HL-60 (cell line): ENCODE results near the gene UBE2E3.

Experiments used
- DNase-seq, 2 experiments: peaks; one replicate each; pipeline ENCODE4 v3.0.0-alpha.2; 2010 to 2020; ENCODE audit warnings: low read depth in 1 of 2, low spot score in 1 of 2
- H3K27ac ChIP-seq: fragments of 250-450 bp; sonication (Bioruptor Pico); replicated peaks from 2 replicates; pipeline ENCODE4 v1.5.1; 2020; ENCODE audit warnings: mild to moderate bottlenecking, moderate library complexity
- H3K27me3 ChIP-seq: fragments of 250-450 bp; sonication (Bioruptor Pico); 2 replicates; pipeline ENCODE4 v1.5.1; 2021; ENCODE audit warnings: mild to moderate bottlenecking, moderate library complexity; ENCODE audit not compliant: insufficient read depth, poor library complexity, severe bottlenecking
- H3K4me3 ChIP-seq: replicated peaks from 2 replicates; pipeline ENCODE4 v1.5.1; 2011; ENCODE audit warnings: mild to moderate bottlenecking, control low read depth, low read length; ENCODE audit not compliant: insufficient read depth
- GABPA ChIP-seq: IDR thresholded peaks from 2 replicates; pipeline ENCODE4 v1.6.1; 2012; ENCODE audit warnings: low read depth
- POLR2AphosphoS5 ChIP-seq: IDR thresholded peaks from 2 replicates; pipeline ENCODE4 v1.6.1; 2012; ENCODE audit warnings: low read depth
- SPI1 ChIP-seq: IDR thresholded peaks from 2 replicates; pipeline ENCODE4 v1.6.1; 2012; ENCODE audit warnings: low read depth, mild to moderate bottlenecking, borderline replicate concordance
- TF ChIP-seq, protein P1 (sequence below): IDR thresholded peaks from one replicate; pipeline ENCODE4 v1.5.1; 2011; ENCODE audit warnings: low read length, control low read depth, inconsistent platforms; ENCODE audit not compliant: insufficient read depth
- TF ChIP-seq, protein P2 (sequence below): IDR thresholded peaks from 2 replicates; pipeline ENCODE4 v1.6.1; 2012; ENCODE audit warnings: low read depth; ENCODE audit not compliant: insufficient replicate concordance

UBE2E3 gene

DNA sequence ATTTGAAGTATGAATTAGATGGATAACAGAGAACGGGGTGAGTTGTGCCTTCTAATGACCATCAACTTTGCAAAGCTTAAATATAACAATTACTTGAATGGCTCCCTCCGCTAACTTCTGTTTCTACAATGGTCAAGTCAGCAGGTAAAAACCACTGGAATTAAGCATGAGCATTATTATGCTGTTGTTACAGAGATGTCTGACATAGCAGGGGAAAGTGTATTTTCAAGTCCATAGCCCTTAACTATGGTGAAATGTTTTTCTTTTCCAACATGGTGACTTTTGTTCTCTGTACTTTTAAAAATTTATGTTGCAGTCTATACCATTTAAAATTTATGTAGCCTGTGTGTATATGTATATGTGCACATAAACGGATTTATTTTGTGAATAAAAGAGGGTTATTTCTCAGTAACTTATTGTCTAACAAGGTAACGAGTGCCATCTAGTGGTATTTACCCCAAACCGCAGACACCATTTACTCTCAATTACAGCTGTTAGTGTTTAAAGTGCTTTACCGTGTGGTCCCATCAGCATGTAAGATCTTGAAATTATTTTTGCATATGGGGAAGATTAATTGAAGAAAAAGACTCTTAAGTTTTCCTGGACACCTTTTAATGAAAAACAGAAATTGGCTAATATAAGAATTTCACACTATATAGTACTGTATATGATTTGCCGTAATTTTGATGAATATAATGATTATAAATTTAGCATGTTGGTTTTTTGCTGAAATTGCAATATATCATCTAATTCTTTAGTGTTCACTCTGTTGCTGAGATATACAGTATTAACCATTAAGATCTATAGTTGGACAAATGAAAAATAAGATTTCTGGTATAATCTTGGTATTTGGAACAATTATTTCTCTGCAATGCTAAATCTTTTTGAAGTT lies 78.2 kb downstream of the UBE2E3 start:
- Histone ChIP-seq H3K27ac (no peak overlapping the region), H3K27me3 (no peaks in the 10 kb centered on the region), H3K4me3 (no peak overlapping the region)
- peak; percentile 32 to 42 for DNase-seq
- TF ChIP-seq, protein P1, sequence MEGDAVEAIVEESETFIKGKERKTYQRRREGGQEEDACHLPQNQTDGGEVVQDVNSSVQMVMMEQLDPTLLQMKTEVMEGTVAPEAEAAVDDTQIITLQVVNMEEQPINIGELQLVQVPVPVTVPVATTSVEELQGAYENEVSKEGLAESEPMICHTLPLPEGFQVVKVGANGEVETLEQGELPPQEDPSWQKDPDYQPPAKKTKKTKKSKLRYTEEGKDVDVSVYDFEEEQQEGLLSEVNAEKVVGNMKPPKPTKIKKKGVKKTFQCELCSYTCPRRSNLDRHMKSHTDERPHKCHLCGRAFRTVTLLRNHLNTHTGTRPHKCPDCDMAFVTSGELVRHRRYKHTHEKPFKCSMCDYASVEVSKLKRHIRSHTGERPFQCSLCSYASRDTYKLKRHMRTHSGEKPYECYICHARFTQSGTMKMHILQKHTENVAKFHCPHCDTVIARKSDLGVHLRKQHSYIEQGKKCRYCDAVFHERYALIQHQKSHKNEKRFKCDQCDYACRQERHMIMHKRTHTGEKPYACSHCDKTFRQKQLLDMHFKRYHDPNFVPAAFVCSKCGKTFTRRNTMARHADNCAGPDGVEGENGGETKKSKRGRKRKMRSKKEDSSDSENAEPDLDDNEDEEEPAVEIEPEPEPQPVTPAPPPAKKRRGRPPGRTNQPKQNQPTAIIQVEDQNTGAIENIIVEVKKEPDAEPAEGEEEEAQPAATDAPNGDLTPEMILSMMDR: peak; percentile 79
- TF ChIP-seq, protein P2, sequence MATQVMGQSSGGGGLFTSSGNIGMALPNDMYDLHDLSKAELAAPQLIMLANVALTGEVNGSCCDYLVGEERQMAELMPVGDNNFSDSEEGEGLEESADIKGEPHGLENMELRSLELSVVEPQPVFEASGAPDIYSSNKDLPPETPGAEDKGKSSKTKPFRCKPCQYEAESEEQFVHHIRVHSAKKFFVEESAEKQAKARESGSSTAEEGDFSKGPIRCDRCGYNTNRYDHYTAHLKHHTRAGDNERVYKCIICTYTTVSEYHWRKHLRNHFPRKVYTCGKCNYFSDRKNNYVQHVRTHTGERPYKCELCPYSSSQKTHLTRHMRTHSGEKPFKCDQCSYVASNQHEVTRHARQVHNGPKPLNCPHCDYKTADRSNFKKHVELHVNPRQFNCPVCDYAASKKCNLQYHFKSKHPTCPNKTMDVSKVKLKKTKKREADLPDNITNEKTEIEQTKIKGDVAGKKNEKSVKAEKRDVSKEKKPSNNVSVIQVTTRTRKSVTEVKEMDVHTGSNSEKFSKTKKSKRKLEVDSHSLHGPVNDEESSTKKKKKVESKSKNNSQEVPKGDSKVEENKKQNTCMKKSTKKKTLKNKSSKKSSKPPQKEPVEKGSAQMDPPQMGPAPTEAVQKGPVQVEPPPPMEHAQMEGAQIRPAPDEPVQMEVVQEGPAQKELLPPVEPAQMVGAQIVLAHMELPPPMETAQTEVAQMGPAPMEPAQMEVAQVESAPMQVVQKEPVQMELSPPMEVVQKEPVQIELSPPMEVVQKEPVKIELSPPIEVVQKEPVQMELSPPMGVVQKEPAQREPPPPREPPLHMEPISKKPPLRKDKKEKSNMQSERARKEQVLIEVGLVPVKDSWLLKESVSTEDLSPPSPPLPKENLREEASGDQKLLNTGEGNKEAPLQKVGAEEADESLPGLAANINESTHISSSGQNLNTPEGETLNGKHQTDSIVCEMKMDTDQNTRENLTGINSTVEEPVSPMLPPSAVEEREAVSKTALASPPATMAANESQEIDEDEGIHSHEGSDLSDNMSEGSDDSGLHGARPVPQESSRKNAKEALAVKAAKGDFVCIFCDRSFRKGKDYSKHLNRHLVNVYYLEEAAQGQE: no peak
- no peak for TF ChIP-seq GABPA
- no peak for TF ChIP-seq SPI1

DNA sequence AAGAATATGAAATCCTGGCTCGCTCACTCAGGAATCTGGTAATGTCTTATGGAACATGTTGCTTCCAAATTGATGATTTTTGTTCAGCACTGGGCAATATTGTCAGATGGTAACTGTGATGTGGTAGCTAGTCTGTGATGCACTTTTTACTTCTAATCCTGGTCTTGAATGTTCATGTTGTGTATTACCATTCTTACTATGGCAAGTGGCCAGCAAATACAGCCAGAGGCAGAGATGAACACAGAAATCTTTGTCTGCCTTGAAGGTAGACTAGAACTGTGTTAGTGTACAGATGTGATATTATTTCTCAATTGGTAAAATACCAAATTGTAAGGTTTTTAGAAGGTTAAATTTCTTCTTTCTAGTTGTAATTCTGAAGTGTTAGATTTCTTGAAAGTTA lies 83.3 kb downstream of the UBE2E3 start:
- no peaks in the 10 kb centered on the region for H3K27me3 ChIP-seq
- no peak for DNase-seq
- H3K4me3 ChIP-seq: no peak overlapping the region
- TF ChIP-seq, protein P2: no peak
- TF ChIP-seq SPI1 (no peak), GABPA (no peak), POLR2AphosphoS5 (no peak)
- TF ChIP-seq, protein P1: no peak
- no peak overlapping the region for H3K27ac ChIP-seq

DNA sequence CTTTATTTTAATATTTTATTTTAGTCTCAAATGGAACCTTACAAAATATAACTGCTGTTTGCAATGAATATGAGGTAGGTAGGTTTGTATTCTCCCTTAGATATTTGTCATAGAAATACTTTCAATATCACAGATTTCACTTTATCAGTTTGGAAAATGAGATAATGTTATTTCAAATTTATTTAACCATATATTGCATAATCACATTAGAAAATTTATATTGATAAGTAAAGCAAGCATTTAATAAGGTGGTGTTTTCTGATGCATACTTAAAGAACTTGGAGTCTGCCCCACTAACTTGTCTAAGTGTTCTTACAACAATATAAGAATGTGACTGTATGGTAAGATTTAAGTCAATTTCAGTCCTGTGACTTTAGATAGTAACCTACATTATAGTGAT lies 85.1 kb downstream of the UBE2E3 start:
- Histone ChIP-seq H3K27ac (no peak overlapping the region), H3K27me3 (no peaks in the 10 kb centered on the region), H3K4me3 (no peak overlapping the region)
- no peak for DNase-seq
- TF ChIP-seq POLR2AphosphoS5 (no peak), GABPA (no peak), SPI1 (no peak)
- TF ChIP-seq, protein P2: no peak
- TF ChIP-seq, protein P1: no peak
